Activated naive CD8-positive, alpha-beta T cell treated with anti-CD3 and anti-CD28 coated beads for 36 hours (primary cell): ENCODE measurements around the gene TPRA1. TPM values are rescaled to one million over a fixed set of nuclear protein-coding genes. Genes with fewer than 3 reads are reported as not detected.

Experiments used
- DNase-seq: peaks from one replicate; pipeline ENCODE4 v3.0.0; 2021
- H3K27ac Mint-ChIP-seq: one replicate; pipeline ENCODE4 v1.8.0; 2022; ENCODE audit warnings: mild to moderate bottlenecking, moderate library complexity, mixed read lengths
- H3K27me3 Mint-ChIP-seq: one replicate; pipeline ENCODE4 v1.8.0; 2022; ENCODE audit warnings: mild to moderate bottlenecking, mixed read lengths
- H3K36me3 Mint-ChIP-seq: one replicate; pipeline ENCODE4 v1.8.0; 2021; ENCODE audit warnings: mild to moderate bottlenecking, mixed read lengths
- H3K4me1 Mint-ChIP-seq: one replicate; pipeline ENCODE4 v1.8.0; 2021; ENCODE audit warnings: mixed read lengths
- H3K4me3 Mint-ChIP-seq: one replicate; pipeline ENCODE4 v1.8.0; 2022; ENCODE audit warnings: mild to moderate bottlenecking, moderate library complexity, mixed read lengths
- H3K9me3 Mint-ChIP-seq: one replicate; pipeline ENCODE4 v1.8.0; 2022; ENCODE audit warnings: mixed read lengths
- total RNA-seq, 2 experiments: library from RNA; stranded (reverse); gene quantifications; one replicate each; pipeline ENCODE4 v1.2.3, GENCODE V29; 2021

TPRA1 gene
- total RNA-seq, 2 experiments from 2014 or later = 29.4 to 32.3 TPM

DNA sequence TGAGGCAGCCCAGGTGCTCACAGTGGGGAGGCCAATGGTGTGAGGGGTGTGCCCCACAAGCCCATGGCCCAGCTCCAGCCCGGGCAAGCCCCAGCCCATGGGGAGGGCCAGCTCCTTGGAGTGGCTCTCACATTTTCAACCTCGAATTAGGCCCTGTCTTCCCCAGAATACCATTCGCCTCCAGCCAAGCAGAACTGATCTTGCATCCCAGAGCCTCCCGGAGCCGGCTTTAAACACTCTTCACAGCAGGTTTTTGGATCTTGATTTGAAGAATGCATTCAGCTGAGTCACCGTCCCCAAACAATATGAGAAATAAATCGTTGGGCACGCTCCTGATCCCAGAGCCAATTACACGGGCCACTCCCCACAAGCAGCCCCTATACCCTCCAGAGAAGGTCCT, 23.7 kb downstream of the TPRA1 start:
- Mint-ChIP-seq H3K27me3 (no peaks in the 10 kb centered on the region), H3K4me1 (no peaks in the 10 kb centered on the region), H3K27ac (no peak overlapping the region), H3K36me3 (peaks cover 8% of the 10 kb centered on the region), H3K4me3 (no peak overlapping the region), H3K9me3 (no peaks in the 10 kb centered on the region)
- DNase-seq = no peak

DNA sequence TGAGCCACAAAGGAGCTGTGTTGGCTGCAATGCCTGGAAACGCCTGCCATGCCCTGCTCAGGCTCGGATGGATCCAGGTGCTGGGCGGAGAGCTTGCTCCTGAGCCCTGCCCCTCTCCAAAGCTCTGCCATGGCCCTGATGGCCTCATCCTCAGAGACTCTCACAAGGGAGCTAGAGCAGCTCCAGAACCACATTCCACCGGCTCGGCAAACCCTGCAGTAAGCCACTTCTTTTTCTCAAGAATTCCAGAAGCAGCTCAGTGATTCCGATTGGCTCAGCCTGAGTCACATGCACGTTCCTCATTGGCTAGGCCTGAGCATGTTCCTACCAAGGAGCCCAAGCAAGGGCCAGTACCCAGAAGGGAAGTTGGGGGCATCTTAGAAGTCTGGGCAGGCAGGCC, 24.8 kb downstream of the TPRA1 start:
- Mint-ChIP-seq H3K4me3 (no peak overlapping the region), H3K27ac (no peak overlapping the region), H3K9me3 (no peaks in the 10 kb centered on the region), H3K27me3 (no peaks in the 10 kb centered on the region), H3K36me3 (no peaks in the 10 kb centered on the region), H3K4me1 (no peaks in the 10 kb centered on the region)
- DNase-seq = no peak

DNA sequence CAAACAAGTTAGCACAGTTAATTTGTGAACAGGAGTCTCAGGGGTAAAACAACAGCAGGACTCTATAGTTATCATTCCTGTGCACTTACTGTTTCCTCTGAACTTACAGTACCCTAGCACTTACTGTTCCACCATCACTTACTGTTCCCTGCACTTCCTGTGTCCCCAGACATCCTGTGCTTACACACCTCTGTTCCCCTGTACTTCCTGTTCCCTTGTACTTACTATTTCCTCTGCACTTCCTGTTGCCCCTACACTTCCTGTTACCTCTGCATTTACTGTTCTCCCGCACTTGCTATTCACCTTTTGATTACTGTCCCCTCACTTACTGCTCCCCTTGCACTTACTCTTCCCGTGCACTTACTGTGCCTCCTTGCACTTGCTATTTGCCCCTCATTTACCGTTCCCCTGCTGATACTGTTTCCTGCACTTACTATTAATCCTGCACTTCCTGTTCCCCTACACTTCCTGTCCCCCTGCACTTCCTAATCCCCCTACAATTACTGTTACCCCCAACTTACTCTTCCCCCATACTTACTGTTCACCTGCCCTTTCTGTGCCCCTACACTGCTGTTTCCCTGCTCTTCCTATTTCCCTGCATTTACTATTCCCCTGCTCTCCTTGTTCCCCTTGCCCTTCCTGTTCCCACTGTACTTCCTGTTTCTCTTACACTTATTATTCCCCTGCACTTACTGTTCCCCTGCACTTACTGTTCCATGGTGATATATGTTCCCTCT, 30.3 kb downstream of the TPRA1 start:
- Mint-ChIP-seq H3K9me3 (peaks cover 11% of the 10 kb centered on the region), H3K4me3 (peak overlapping the region; percentile 27), H3K4me1 (no peaks in the 10 kb centered on the region), H3K27ac (no peak overlapping the region), H3K36me3 (peaks cover 10% of the 10 kb centered on the region), H3K27me3 (no peaks in the 10 kb centered on the region)
- DNase-seq = no peak

DNA sequence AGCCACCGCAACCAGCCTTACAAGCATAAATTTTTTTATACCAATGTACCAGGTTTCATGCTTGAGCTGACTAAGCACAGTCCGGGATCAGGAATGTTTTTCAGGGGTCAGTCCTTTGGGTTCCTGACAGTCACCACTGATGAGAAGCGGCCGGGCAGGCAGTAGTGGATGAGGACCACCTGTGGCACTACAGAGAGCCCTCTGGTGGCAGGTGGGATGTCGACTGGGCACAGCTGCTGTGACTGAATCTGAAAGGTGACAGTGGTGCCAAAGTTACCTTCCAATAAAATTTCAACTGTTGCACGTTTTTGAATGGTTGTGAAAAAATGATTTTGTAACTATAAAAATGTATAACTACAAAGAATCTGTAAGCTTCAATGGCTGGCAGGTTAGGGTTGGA, 34.0 kb downstream of the TPRA1 start:
- no peak overlapping the region for H3K27ac Mint-ChIP-seq
- H3K4me1 Mint-ChIP-seq = no peaks in the 10 kb centered on the region
- peaks cover 10% of the 10 kb centered on the region for H3K36me3 Mint-ChIP-seq

DNA sequence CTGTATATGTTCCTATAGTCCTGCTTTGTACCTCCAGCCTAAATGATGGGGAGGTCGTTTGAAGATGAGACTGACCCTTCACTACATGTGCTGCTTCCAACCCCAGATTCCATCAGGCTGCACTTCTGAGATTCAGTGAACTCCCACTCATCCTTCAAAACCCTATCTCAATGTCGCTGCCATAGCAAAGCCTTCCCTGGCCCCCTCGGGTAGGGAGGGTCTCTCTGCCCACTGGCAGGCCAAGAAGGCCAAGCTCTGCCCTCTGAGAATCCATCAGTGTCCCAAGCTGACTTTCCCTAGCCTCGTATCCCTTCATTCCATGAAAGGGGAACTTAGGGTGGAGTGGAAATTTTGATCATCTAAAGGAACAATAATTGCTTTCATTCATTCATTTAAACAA, 35.4 kb downstream of the TPRA1 start:
- Mint-ChIP-seq H3K4me1 (no peaks in the 10 kb centered on the region), H3K9me3 (peaks cover 6% of the 10 kb centered on the region), H3K27ac (no peak overlapping the region), H3K36me3 (peaks cover 5% of the 10 kb centered on the region), H3K27me3 (no peaks in the 10 kb centered on the region), H3K4me3 (no peak overlapping the region)
- no peak for DNase-seq

More for the DNA sequence above, 34.0 kb downstream of the TPRA1 start:
- no peaks in the 10 kb centered on the region for H3K27me3 Mint-ChIP-seq
- no peak for DNase-seq
- H3K4me3 Mint-ChIP-seq = no peak overlapping the region
- peaks cover 11% of the 10 kb centered on the region for H3K9me3 Mint-ChIP-seq

DNA sequence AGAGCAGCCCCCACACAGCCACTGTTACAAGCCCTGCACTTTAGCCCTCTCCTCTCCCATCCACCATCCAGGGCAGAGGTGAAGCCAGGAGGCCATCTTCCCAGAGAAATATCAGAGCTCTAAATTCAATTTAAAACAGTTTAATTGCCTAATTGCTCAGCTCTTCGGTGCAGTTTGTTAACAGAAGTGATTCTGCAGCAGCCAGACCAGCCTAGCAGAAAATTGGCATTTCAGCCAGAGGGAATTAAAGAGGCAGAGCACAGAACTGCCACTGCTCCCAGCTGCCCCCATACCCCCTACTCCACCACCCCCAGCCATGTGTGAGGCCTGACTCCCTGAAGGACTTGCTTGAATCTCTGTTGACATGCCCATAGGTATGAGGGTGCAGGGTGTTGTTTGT, 38.5 kb downstream of the TPRA1 start:
- H3K4me1 Mint-ChIP-seq = peaks cover 4% of the 10 kb centered on the region
- H3K4me3 Mint-ChIP-seq = no peak overlapping the region
- DNase-seq = no peak
- H3K36me3 Mint-ChIP-seq = no peaks in the 10 kb centered on the region
- H3K27me3 Mint-ChIP-seq = no peaks in the 10 kb centered on the region
- H3K27ac Mint-ChIP-seq = no peak overlapping the region
- H3K9me3 Mint-ChIP-seq = no peaks in the 10 kb centered on the region

DNA sequence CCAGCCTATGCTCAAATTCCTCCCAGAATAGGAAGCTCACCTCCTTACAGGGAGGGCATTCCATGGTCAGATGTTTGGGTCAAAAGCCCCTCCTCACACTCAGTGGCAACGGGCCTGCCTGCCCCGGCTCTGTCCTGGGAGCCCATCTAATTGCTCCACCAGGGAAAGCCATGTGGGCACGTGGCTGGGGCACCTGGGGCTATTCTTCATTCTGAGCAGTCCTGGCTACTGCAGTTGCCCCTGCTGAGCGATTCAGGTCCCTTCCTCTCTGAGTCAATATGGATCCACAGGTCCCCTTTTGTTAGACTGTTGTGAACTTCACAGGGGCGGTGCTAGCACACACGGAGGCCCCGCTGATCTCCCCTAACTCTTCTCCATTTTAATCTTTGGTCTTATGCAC, 39.4 kb downstream of the TPRA1 start:
- H3K36me3 Mint-ChIP-seq = no peaks in the 10 kb centered on the region
- H3K9me3 Mint-ChIP-seq = no peaks in the 10 kb centered on the region
- no peaks in the 10 kb centered on the region for H3K27me3 Mint-ChIP-seq
- H3K27ac Mint-ChIP-seq = no peak overlapping the region
- H3K4me3 Mint-ChIP-seq = no peak overlapping the region
- H3K4me1 Mint-ChIP-seq = peaks cover 9% of the 10 kb centered on the region
- no peak for DNase-seq

DNA sequence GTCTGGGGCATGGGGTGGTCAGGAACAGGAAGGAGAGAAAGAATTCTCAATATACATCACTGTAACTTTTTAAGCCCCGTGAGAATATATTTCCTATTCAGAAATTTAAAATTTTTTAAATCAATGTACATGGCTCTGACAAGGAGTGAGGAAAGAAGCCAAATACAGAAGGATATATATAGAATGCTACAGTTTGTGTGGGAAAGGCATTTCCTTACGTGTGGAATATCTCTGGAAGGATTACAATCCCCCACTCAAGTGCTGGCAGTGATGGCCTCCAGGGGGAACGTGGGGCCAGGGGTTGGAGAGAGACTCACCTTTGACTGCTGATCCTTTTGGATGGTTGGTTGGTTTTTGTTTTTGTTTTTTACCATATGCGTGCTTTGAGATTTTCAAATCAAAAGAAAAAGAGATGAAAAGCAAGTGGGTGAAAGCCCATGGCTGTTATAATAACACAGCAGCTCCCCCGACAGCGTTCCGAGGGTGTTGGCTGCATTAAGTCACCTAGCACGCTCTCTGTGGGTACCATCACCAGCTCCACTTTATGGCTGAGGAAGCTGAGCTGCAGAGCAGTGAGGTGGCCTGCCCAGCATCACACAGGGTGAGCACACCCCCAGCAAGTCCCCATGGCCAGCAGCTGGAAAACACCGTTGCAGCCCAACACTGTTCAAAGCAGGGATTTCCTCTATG, 39.9 kb downstream of the TPRA1 start:
- Mint-ChIP-seq H3K4me3 (no peak overlapping the region), H3K27ac (no peak overlapping the region), H3K36me3 (no peaks in the 10 kb centered on the region), H3K9me3 (no peaks in the 10 kb centered on the region), H3K4me1 (peaks cover 9% of the 10 kb centered on the region), H3K27me3 (no peaks in the 10 kb centered on the region)
- DNase-seq = no peak

DNA sequence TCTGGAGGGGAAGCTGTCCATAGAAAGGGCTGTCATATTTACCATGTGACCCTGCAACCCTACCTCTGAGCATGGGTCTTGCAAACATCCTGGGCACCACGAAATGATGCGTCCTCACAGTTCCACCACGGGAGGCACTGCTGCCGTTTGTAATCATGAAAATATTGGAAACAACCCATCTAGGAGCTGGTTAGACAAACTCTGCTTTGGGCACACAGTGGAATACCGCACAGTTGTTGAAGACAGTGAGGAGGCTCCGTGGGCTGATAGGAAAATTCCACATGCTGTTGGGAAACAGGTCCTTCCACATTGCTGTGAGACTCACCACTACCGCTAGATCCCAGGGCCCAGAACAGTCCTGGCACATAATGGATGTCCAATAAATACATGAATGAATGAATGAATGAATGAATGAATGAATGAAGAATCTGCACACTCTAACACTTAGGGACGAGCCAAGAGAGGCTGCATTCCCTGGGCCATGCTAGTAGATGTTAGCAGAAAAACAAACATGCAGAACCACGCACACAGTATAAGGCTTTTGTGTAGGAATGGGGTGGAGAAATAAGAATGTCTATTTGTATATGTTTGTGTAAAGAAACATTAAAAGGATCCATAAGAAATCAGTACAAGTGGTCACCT, 40.6 kb downstream of the TPRA1 start:
- no peak for DNase-seq
- no peak overlapping the region for H3K27ac Mint-ChIP-seq
- H3K4me1 Mint-ChIP-seq = peaks cover 9% of the 10 kb centered on the region
- H3K4me3 Mint-ChIP-seq = no peak overlapping the region
- H3K9me3 Mint-ChIP-seq = no peaks in the 10 kb centered on the region
- H3K36me3 Mint-ChIP-seq = no peaks in the 10 kb centered on the region
- no peaks in the 10 kb centered on the region for H3K27me3 Mint-ChIP-seq

DNA sequence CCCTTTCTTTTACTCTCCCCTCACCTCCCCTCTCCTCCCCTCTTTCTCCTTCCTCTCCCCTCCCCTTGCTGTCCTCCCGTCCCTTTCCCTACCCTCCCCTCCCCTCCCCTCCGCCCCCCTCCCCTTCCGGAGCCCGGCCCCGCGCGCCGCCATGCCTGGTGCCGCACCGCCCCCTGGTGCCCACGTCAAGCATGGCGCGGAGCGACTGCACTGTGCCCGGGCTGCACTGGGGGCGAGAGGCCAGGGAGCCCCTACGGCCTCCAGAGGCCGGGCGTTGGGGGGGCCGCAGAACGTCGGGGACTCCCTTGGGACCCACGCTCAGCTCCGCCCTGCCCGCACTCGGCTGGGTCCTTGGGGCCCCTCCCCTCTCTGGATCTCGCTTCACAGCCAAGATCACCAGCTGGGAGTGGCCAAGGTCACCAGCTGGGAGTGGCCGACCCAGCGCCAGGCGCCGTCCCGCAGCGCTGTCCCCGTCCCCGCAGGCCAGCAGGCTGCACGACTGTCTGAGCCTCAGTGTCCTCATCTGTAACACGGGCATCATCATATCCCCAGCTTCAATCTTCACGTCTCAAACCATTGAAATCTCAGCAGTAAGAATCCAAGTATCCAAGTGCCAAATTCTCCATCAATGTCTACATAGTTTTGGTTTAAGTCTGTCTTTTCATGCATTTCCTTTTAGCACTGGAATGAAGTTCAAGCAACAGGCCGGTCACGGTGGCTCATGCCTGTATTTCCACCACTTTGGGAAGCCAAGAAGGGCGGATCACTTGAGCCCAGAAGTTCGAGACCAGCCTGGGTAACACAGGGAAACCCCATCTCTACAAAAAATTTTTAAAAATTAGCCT, 42.5 kb downstream of the TPRA1 start:
- peak; percentile 79 for DNase-seq
- Mint-ChIP-seq H3K27me3 (no peaks in the 10 kb centered on the region), H3K4me3 (peak overlapping the region; percentile 65), H3K4me1 (peaks cover 9% of the 10 kb centered on the region), H3K9me3 (no peaks in the 10 kb centered on the region), H3K27ac (no peak overlapping the region), H3K36me3 (no peaks in the 10 kb centered on the region)

DNA sequence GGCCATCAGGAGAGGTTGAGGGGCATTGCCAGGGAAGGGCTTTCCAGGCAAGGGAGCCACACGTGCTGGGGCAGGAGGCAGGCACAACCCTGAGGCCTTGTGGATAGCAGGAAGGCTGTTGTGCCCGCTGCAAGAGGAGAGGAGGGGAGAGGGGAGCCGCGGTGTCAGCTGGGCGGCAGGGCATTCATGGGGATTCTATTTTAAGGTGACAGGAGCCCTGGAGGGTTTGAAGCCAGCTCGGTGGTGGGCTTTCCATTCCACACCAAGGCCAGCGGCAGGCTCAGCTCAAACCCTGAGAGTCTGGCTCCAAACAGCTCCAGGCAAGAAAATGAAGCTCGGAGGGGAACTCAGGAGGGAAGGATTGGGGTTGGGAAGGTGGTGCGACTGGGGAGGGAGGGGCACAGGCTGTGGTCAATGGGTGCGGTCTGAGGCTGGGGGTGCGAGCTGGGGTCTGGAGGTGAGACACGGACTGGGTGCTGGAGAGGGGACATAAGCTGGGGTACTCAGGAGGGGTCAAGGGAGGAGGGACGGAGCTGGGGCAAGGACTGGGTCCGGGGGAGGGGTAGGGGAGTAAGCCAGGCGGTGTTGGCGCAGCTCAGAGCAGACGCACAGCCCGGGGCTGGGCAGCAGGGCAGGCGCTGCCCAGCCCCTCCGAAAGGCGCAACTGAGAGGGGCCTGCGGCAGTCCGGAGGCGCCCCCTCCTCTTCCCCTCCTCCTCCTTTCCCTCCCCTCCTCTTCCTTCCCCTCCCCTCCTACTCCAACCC, 43.4 kb downstream of the TPRA1 start:
- no peaks in the 10 kb centered on the region for H3K27me3 Mint-ChIP-seq
- H3K9me3 Mint-ChIP-seq = no peaks in the 10 kb centered on the region
- no peak overlapping the region for H3K27ac Mint-ChIP-seq
- H3K36me3 Mint-ChIP-seq = no peaks in the 10 kb centered on the region
- peak overlapping the region; percentile 65 for H3K4me3 Mint-ChIP-seq
- no peak for DNase-seq
- peaks cover 9% of the 10 kb centered on the region for H3K4me1 Mint-ChIP-seq

DNA sequence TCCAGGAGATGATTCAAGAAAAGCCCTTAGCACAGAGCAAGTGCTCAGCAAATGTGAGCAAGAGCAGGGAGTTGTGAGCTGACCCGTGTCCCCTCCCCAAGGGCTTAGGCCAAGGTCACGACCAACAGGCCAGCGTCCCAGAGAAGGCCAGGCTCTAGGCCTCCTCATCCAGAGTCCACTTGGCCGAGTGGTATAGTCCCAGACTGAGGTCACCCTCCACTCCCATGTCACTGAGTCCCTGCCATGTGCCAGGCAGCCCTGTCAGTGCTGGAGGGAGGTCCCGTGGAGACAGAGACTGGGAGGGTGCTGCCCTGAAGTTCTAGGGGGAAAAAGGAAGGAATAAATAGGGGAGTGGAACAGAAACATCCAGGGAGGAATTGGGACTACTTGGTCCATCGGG, 44.0 kb downstream of the TPRA1 start:
- H3K27me3 Mint-ChIP-seq = no peaks in the 10 kb centered on the region
- no peaks in the 10 kb centered on the region for H3K9me3 Mint-ChIP-seq
- no peaks in the 10 kb centered on the region for H3K36me3 Mint-ChIP-seq
- peaks cover 9% of the 10 kb centered on the region for H3K4me1 Mint-ChIP-seq
- no peak for DNase-seq
- peak overlapping the region; percentile 8 for H3K27ac Mint-ChIP-seq
- H3K4me3 Mint-ChIP-seq = peak overlapping the region; percentile 65

DNA sequence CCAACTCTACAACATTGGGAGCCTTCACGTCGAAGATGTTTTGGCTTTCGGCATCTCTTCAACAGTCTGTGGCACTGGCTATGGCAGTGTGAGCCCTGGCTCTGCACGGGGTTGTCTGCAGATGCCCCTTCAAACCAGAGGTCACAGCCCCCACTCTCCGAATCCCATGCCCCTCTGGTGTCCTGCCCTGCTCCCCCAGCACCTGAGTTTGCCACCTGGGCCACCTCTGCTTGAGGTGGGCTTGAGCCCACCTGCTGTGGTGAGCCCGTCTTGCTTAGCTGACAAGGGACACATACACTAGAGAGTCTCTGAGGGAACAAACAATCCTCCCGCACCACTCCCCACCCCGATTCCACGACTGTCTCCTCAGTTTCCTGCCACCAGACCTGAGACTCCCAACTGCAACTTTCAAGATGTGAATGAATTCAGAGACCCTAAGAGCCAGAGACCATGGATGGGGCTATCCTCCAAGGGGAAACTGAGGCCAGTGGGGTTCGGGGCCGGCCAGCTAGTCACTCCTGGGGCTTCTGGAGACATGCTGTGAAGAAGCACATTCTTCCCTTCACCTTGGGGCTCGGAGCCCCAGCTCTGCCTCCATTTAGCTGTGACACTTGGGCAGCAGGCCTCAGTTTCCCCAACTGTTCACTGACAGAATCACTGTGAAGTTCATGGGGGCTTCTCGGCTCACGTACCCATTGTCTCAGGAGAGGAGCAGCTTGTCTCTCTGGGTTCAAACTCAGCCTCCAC, 44.6 kb downstream of the TPRA1 start:
- Mint-ChIP-seq H3K36me3 (no peaks in the 10 kb centered on the region), H3K27me3 (no peaks in the 10 kb centered on the region), H3K4me3 (no peak overlapping the region), H3K4me1 (peaks cover 9% of the 10 kb centered on the region), H3K9me3 (no peaks in the 10 kb centered on the region), H3K27ac (no peak overlapping the region)
- DNase-seq = no peak

DNA sequence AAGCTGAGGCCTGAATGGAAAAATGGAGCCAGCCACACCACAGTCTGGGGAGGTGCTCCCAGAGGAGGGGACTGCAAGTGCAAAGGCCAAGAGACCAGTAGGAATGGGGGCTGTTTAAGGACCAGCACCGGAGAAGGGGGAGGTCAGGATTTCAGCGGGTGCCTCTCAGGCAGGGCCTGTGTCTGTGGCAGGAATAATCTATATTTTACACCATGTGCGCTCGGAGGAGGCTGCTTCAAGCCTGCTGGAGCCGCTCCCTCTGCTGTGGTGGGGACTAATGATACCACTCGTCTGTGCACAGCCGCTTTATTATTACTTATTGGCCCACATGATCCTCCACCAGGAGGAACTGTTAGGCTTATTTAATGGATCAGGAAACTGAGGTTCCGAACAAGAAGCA, 45.3 kb downstream of the TPRA1 start:
- Mint-ChIP-seq H3K27ac (no peak overlapping the region), H3K9me3 (no peaks in the 10 kb centered on the region), H3K27me3 (no peaks in the 10 kb centered on the region), H3K4me1 (peaks cover 9% of the 10 kb centered on the region), H3K36me3 (no peaks in the 10 kb centered on the region), H3K4me3 (no peak overlapping the region)
- no peak for DNase-seq
